ENCODE results near the gene BHMT2. TPM values are rescaled to one million over a fixed set of nuclear protein-coding genes. Genes with fewer than 3 reads are reported as not detected.

BHMT2 gene
- total RNA-seq, 1 experiment from 2014 or later = not detected

GRCh38 chr5:79111387-79111959, 41.9 kb downstream of the BHMT2 start, which contains the start of gene BHMT:
TSS of gene BHMT (plus strand) at chr5:79111809. CDS start at chr5:79111886, 77 bp downstream.
- Histone ChIP-seq H3K79me2 (ENCODE audit: insufficient read depth, low read length) (no peaks in the 10 kb centered on the region), H3K4me2 (ENCODE audit: insufficient read depth, insufficient read length, low read length) (peak within 1 kb of the TSS; percentile 49), H2BK20ac (ENCODE audit: low read depth, low read length, poor library complexity, severe bottlenecking) (no peak within 1 kb of the TSS), H4K91ac (ENCODE audit: insufficient read length, low read depth, low read length) (no peak within 1 kb of the TSS), H4K8ac (replicated peaks; ENCODE audit: insufficient read length, low read depth, low read length) (no peak within 1 kb of the TSS), H3K23ac (ENCODE audit: insufficient read length, low read depth, low read length) (no peak within 1 kb of the TSS), H2AFZ (ENCODE audit: low read length) (no peak within 1 kb of the TSS), H3K9ac (ENCODE audit: extremely low read depth, insufficient read length, low read length) (no peak within 1 kb of the TSS), H3K27me3 (ENCODE audit: insufficient read depth, low read length) (peaks cover 13% of the 10 kb centered on the region; the same call in 1 of the 2 replicates), H2AK5ac (ENCODE audit: insufficient read length, low read length) (no peak within 1 kb of the TSS), H3K27ac (ENCODE audit: insufficient read length, low read depth, low read length) (no peak within 1 kb of the TSS), H3K18ac (ENCODE audit: insufficient read length, low read depth, low read length) (no peak within 1 kb of the TSS), H4K20me1 (ENCODE audit: control insufficient read depth, insufficient read depth, insufficient read length) (no peaks in the 10 kb centered on the region), H3K14ac (ENCODE audit: insufficient read depth, low read length) (no peak within 1 kb of the TSS), H3K79me1 (ENCODE audit: insufficient read depth, low read depth, low read length, poor library complexity, severe bottlenecking) (no peaks in the 10 kb centered on the region), H2BK5ac (ENCODE audit: insufficient read length, low read length) (no peak within 1 kb of the TSS), H3T11ph (ENCODE audit: low read length) (no peak within 1 kb of the TSS), H2BK12ac (ENCODE audit: insufficient read length, low read depth, low read length) (no peak within 1 kb of the TSS), H2BK15ac (ENCODE audit: low read depth, low read length) (no peak within 1 kb of the TSS; the same call in 1 of the 2 replicates), H3K23me2 (ENCODE audit: insufficient read length, low read depth, low read length, poor library complexity, severe bottlenecking) (peaks cover 11% of the 10 kb centered on the region), H3K4me1 (ENCODE audit: insufficient read depth, low read length) (no peaks in the 10 kb centered on the region; the same call in none of the 2 replicates), H4K5ac (ENCODE audit: insufficient read length, low read depth, low read length) (no peak within 1 kb of the TSS), H2BK120ac (ENCODE audit: low read depth, low read length, poor library complexity, severe bottlenecking) (no peak within 1 kb of the TSS), H3K4ac (ENCODE audit: low read depth, low read length) (no peak within 1 kb of the TSS), H3K56ac (ENCODE audit: insufficient read length, low read depth, low read length) (no peak within 1 kb of the TSS), H3K9me3 (ENCODE audit: control insufficient read depth, low read depth, low read length) (no peaks in the 10 kb centered on the region)
- peaks cover 54% of the 10 kb centered on the region for H3K27me3 Mint-ChIP-seq (ENCODE audit: low read depth)
- no CpG with 5 or more reads among the region's 32 CpGs for WGBS (ENCODE audit: extremely low coverage, insufficient read length, low lambda C conversion rate)
- DNase-seq = peak; percentile 61
- TF ChIP-seq CTCF (conservative IDR thresholded peaks at IDR 0.05) = no peak
- peak within 1 kb of the TSS; percentile 70 to 88 for H3K4me3 Mint-ChIP-seq
- no peaks in the 10 kb centered on the region for H3K36me3 Mint-ChIP-seq (ENCODE audit: insufficient read depth in 1 of 3, low read depth in 3 of 3)
- H3K9me3 Mint-ChIP-seq = no peaks in the 10 kb centered on the region
- peaks cover 7 to 9% of the 10 kb centered on the region in 2 experiments for H3K4me1 Mint-ChIP-seq
- H3K27ac Mint-ChIP-seq = no peak within 1 kb of the TSS

Data from H9 (cell line).